ENCODE data around the gene IER2.

Gene IER2

DNA sequence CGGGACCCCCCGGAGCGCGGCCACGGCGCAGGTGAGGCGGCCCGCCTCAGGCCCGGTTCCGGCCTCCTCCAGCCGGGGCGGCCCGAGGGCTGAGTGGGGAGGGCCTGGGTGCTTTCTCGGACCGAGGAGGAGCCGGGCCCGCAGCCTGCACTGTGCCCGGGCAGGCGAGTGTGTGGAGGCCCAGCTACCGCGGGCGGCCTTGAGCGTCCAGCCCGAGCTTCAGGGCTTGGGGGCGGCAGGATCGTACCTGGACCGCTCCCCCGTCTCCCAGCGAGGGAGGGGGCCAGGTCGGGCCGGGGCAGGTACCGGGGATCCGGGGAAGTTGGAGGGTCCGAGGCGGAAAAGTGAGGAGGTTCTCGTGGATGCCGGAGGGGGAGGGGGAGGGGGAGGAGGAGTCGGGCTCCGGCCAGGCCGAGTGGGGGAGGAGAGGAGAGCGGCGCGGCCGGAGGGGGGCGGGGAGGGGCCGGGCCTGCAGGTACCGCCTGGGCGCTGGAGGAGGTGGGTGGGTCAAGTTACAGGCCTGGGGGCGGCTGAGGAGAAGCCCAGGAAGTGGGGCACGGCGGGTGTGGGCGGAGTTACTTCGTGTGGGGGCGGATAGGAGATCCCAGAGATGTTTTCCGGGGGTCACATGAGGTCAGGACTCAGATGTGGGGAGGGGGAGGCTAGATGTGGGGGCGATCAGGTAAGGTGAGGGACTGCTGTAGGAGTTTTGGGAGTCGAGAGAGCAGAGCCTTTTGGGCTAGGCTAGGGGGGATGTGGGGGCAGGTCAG lies 31.6 kb upstream of the IER2 start:
- peak; percentile 71 for DNase-seq (ENCODE audit: low read depth)

DNA sequence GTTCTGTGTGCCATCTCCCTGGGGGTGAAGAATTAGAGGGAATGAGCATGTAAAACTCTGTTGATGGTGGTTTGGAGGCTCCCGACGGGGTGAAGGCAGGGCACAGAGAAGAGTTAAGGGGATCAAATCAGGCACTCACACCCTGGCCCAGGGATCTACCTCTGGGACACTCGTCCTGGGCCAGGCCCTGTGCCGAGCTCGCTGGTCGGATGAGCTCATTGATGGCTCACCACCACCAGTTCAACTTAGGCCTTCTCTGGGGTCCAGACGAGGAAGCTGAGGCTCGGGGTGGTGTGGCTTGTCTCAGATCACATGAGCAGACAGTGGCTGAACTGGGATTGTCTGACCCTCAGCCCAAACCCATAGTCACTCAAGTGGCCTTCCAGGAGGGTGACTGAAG lies 30.6 kb upstream of the IER2 start:
- DNase-seq (ENCODE audit: low read depth) = peak; percentile 26

DNA sequence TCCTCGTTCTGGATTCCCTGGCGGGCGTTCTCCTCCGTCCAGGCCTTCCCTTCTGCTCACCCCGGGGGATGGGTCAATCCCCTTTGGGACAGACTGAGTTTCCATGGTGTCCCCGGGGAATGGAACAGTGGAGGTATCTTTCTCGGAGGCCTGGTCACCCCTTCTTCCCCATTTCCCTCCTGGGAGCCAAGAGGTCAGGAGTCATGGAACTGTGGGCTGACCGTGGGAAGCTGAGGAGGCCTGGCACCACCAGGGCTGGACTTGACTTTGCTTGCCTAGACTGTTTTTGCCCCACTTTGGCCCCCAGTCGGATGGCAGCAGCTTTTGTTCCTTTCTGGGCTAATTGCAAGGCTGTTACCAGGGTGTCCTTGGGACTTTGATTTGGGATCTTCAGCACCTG lies 30.2 kb upstream of the IER2 start:
- DNase-seq (ENCODE audit: low read depth) = no peak

DNA sequence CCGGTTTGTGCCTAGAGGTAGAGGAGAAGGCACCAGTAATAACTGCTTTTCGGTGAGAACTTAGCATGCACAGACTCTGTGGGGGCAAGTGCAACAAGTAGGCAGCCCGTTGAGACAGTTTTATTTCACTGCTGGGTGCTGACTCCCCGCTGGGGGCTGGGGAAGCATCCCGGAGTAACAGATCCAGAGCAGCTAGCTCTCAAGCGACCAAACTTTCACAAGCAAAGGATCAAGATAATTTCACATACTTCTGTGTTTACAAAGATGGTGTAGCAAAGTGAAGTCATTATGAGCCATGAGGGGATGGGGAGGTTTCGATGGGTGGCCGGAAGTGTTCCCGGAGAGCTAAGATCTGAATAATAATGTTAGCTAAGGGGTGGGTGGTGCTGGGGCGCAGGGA lies 29.4 kb upstream of the IER2 start:
- DNase-seq (ENCODE audit: low read depth) = peak; percentile 83

DNA sequence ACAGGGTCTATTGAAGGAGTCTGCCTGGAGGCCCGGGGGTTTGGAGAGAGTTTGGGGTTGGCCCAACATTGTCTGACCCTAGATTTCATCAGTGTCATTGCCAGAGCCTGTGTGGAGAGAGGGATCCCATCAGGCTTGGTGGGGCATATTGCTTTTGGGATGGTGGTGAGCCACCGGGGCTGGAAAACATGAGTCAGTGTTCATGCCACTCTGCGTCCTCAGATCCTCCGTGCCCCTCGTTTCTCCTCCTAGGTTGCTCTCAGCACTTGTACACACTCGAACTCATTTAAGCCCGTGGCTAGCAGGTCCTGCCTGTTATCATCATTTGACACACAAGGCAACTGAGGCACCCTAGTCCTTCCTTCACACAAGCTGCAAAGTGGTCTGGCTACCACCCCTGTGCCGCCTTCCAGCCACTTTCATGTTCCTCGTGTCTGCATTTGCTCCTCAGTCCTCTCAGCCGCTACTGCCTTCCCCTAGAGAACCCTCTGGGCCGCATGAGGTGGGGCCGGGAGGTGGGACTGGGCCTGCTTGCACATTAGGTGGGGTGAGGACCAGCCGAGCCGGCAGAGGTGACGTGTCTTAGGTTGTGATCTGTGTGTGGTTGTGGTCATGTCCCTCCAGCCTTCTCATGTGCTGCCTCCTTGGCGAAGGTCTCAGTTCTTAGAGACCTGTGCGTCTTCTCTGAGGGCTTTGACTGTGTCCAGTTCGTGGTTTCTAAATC lies 28.5 kb upstream of the IER2 start:
- DNase-seq (ENCODE audit: low read depth) = no peak

DNA sequence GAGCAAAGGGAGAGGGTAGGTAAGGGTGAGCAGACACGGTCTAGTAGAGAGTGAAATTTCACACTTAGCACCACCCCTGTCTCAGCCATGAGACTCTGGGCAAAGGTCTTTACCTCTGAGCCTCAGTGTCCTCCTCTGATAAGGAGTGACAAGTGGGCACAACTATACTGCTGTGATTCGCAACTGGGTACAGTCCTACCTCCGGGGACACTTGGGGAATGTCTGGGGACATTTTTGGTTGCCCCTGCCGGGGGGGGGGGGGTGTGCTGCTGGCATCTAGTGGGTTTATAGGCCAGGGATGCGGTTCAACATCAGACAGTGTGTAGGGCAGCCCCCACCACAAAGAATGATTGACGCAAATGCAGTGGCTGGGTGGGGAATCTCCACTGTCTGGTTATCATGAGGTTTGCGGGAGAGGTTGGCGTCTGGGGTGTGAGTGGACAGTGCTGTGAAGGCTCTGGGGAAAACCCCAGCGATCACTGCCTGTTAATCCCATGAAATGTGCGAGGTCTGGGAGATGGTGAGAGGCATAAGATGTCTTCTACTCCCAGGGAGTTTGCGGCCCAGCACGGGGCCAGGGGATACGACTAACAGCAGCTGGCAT lies 27.8 kb upstream of the IER2 start:
- no peak for DNase-seq (ENCODE audit: low read depth)

DNA sequence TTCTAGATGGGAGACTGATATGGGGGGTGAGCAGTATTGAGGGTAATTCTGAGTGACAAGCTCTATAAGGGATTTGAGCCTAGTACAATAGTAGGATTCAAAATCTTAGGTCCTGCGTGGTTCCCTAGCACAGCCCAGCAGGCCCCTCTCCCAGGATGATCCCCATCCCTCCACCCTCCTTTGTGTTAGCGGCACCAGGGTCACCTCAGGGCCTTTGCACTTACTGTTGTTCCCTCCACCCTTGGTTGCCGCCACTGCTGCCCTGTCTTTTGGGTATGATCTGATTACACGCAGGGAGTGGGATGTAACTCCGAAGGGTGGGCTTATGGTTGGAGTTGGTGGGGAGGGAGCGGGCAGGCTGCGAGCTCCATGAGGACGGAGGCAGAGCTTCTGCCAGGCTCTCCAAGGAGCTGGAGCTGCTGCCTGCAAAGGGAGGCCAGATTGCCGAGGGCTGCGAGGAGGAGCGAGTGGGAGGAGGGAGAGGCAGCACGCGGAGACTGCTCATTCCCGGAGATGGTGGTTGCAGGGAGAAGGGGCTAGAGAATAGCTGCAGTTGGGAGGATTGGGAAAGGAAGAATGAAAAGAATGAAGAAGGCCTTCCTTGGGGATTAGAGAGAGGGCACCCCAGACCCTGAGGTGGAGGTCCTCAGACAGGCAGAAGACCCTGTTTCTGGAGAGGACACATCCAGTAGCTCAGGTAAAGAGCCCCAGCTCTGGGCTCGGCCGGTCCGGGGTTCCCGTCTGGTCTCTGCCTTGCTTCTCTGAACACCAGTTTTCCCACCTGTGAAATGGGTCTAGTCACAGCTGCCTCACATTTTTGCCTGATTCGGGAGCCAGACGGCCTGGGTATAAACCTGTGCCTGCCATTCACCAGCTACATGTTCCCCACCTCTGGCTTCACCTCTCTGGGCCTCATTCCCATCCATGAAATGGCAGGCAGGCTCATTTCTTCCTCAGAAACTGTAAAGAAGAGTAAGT lies 26.9 kb upstream of the IER2 start:
- DNase-seq (ENCODE audit: low read depth) = no peak

DNA sequence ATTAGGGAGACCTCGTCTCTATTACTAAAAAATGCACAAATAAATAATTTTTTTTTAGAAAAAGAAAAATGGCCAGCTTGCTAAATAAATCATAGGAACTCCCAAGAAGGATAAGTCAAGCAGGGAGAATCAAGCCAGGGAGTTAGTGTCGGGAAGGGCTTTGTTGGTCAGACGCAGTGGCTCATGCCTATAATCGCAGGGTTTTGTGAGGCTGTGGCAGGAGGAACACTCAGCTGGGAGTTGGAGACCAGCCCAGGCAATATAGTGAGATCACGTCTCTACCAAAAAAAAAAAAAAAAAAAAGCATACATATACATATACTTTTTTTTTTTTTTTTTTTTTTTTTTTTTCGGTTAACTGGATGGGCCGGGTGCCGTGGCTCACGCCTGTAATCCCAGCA lies 23.2 kb upstream of the IER2 start:
- DNase-seq (ENCODE audit: low read depth) = no peak

DNA sequence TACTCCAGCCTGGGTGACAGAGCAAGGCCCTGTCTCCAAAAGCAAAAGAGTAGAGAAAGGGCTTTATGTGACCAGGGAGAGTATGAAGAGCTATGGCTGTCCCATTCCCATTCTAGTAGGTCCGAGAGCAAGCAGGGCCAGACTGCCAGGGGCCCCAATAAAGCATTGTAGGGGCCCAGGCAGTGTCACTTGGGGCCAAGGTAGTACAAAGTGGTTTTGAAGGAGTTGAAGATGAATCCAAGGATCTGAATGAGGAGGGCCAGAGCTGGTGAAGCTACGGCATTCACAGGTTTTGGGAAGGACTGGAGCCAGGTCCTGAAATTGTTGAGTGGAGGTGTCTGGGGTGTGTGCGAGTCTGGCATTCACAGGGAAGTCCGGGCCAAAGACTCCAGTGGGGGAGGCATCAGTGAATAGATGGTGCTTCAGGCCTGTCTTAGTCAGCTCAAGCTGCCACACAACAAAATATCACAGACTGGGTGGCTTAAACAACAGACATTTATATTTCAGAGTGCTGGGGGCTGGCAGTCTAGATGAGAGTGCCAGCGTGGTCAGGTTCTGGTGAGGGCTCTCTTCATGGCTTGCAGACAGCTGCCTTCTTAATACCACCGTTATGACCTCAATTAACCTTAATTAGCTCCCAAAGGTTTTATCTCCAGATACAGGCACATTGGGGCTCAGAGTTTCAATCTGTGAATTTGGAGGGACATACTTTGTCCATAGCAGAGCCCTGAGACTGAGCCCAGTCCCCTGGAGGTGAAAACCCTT lies 22.2 kb upstream of the IER2 start:
- no peak for DNase-seq (ENCODE audit: low read depth)

DNA sequence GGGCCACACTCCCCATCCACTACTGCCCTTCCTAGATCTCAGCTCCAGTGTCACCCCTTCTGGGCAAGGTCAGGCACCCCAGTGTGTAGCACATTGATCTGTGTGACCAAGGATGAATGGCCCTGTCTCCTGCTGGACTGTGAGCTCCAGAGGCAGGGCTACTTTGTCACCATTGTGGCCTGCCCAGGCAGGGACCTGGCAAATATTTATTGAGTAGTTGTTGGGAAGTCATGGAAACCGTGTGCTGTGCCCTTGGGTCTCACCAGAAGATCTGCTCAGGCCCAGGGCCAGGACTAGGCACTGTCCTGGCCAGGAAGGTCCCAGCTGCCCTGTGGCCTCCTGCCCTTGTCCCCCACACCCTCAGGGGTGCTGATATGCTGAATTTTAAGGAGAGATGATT lies 21.6 kb upstream of the IER2 start:
- DNase-seq (ENCODE audit: low read depth) = no peak

DNA sequence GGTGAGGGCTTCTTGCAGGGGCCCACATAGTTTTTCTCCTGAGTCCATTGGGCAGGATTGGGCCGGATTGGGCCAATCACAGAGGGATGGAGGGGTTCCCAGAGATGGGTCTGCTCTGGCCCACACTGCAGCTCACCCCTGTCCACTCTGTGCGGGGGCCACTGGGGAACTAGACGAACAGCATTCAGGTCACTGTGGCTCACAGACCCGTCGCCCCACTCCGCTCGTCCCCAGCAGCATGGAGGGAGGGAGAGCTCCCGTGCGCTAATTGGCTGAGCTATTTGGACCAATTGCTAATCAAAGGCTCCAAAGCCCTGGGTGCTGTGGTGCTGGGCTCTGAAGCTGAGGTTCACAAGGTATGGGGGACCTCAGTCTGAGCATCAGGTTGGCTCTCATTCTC lies 20.8 kb upstream of the IER2 start:
- no peak for DNase-seq (ENCODE audit: low read depth)

DNA sequence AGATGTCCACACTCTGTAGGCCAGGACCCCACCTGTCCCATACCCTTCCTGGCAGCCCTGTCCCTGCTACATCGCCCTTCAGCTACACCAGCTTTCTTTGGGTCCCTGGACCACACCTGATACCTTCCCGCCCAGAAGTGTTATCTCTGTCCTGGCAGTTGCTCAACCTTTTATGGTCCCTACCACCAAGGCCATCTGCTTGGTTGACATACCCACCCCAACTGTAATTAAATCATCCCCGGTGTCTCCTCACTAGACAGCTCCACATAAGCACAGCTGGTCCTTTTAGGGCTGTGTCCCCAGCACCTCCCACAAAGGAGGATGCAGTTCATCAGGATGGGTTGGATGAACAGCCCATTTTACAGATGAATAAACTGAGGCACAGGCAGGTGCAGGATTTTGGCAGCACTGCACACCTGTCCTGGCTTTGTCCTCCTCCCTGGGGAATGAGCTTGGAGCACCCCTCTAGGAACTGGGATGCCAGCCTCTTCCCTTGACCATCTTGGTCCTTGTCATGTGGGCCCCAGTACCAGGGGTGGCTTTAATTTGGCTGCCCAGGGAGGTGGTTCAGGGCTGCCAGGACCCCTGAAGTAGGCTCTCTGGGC lies 19.2 kb upstream of the IER2 start:
- no peak for DNase-seq (ENCODE audit: low read depth)

DNA sequence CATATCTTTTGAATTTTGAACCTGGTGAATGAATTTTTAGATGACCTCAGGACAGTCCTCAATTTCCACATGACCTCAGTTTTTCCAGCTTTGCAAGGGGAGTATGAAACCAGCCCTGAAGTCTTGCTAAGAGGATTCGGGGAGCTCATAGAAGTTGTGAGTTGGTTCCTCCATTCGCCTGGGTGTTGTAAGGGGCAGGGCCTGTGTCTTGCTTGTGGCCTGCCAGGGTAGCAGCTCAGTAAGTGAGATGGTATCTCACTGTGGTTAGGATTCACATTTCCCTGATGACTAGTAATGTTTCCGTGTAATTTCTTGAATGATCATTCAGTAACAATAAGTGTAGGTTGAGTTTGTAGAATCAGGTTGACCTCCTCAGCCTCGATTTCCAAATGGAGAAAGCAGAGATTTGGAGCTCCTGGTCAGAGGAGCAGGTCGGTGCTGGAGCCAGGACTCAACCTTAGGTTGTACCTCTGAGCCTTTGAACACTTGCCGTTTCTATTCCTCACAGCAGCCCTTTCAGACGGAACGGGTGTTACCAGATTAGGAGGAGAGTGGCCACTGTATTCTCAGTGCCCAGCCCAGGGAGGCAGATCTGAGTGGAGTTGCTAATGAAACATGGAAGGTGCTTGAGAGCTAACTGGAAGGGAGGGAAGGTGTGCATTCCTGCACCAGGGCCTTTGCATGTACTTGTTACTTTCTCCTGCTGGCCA lies 17.6 kb upstream of the IER2 start:
- peak; percentile 87 for DNase-seq (ENCODE audit: low read depth)

DNA sequence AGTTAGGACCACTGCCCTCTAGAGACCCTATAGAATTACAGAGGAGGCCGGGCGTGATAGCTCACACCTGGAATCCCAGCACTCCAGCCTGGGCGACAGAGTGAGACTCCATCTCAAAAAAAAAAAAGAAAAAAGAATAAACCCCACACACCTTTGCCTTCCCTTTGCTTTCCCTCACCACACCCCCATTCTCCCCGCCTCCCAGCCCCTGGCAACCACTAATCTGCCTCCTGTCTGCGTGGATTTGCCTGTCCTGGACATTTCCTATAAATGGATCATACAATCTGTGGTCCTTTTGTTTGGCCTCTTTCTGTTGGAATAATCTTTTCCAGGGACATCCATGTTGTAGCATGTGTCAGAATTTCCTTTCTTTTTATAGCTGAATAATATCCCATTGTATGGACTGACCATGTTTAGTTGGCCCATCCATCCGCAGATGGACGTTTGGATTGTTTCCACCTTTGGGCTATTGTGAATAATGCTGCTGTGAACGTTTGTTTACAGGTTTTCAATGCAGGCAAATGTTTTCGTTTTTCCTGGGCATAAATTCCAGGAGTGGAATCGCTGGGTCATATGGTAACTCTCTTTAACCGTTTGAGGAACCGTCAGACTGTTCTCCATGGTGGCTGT lies 16.9 kb upstream of the IER2 start:
- no peak for DNase-seq (ENCODE audit: low read depth)

DNA sequence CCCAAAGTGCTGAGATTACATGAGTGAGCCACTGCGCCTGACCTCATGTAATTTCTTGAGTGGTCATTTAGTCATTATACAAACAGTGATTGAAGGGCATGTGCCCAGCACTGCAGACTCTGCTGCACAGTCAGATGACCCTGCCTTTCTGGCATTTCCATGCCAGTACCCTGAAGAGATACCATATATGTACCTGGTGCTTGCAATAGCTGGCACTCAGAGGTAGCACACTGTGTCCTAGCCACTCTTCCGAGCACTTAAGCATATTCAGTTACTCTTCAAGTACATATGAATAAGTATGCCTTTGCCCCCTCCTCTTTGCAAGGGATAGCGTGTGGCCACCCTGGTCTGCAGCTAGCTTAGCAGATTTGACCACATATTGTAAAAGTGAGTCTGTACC lies 15.6 kb upstream of the IER2 start:
- DNase-seq (ENCODE audit: low read depth) = no peak

DNA sequence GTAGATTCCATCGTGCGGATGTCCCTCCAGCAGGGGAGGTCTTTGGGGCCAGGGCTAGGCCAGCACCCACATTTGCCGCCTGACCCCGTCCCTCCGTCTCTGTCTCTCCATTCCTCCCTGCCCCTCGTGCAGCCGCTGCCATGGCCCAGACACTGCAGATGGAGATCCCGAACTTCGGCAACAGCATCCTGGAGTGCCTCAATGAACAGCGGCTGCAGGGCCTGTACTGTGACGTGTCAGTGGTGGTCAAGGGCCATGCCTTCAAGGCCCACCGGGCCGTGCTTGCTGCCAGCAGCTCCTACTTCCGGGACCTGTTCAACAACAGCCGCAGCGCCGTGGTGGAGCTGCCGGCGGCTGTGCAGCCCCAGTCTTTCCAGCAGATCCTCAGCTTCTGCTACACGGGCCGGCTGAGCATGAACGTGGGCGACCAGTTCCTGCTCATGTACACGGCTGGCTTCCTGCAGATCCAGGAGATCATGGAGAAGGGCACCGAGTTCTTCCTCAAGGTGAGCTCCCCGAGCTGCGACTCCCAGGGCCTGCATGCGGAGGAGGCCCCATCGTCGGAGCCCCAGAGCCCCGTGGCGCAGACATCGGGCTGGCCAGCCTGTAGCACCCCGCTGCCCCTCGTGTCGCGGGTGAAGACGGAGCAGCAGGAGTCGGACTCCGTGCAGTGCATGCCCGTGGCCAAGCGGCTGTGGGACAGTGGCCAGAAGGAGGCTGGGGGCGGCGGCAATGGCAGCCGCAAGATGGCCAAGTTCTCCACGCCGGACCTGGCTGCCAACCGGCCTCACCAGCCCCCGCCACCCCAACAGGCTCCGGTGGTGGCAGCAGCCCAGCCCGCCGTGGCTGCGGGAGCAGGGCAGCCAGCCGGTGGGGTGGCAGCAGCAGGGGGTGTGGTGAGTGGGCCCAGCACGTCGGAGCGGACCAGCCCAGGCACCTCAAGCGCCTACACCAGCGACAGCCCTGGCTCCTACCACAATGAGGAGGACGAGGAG lies 14.8 kb upstream of the IER2 start:
- DNase-seq (ENCODE audit: low read depth) = no peak

DNA sequence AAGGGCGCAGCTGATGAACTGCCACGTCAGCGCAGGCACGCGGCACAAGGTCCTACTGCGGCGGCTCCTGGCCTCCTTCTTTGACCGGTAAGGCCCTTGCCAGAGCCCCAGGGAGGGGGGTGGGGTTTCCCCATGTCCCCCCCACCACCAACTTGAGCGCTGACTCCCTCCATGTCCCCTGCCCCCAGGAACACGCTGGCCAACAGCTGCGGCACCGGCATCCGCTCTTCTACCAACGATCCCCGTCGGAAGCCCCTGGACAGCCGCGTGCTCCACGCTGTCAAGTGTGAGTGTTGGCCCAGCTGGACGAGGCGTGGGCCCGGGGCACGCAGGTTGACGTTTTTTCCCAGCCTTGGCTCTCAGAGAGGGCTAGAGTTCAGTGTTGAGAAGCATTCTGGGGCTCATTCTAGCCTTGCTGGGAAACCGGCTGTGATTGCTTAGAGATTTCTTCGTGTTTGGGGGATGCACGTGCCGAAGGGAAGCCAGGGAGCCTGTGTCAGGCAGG lies 12.9 kb upstream of the IER2 start:
- no peak for DNase-seq (ENCODE audit: low read depth)

DNA sequence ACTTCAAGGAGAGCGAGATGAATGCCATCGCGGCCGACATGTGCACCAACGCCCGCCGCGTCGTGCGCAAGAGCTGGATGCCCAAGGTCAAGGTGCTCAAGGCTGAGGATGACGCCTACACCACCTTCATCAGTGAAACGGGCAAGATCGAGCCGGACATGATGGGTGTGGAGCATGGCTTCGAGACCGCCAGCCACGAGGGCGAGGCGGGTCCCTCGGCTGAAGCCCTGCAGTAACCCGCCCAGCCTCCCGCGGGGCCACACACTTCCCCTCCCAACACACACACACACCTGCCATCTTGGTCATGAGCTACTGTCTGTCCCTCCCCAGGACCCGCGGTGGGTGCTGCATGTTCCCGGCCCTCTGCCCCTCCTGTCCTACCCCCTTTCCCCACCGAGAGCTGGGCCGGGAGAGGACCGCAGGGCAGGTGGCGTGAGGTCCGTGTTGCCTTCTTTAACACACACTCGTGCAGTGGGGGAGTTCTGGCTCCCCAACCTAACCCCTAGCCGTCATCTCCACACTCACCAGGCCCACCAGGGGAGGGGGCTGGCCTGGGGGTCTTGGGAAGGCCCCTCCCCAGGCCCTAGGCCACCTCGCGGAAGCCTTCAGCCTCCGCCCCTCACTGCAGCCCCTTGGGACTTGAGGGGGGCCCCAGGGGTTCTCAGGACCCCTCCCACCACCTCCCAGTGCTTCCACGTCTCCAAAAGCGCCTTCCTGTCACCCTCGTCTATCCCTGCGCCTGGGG lies 11.9 kb upstream of the IER2 start:
- no peak for DNase-seq (ENCODE audit: low read depth)
